Activated CD4-positive, alpha-beta T cell treated with anti-CD3 and anti-CD28 coated beads for 24 hours (primary cell): ENCODE results near the gene SNX18.
A peak's percentile ranks its signal among the peaks of the same experiment; 100 is the strongest.
"Not testable (repeated sequence)": the region's sequence is repeated elsewhere in the genome, so short reads cannot be mapped to it uniquely, and the experiment has no call there.

Experiments used
- DNase-seq, 2 donors: peaks; one replicate each; pipeline ENCODE4 v3.0.0-alpha.2; 2020; ENCODE audit warnings: low read depth in 2 of 2

Gene SNX18, protein sequence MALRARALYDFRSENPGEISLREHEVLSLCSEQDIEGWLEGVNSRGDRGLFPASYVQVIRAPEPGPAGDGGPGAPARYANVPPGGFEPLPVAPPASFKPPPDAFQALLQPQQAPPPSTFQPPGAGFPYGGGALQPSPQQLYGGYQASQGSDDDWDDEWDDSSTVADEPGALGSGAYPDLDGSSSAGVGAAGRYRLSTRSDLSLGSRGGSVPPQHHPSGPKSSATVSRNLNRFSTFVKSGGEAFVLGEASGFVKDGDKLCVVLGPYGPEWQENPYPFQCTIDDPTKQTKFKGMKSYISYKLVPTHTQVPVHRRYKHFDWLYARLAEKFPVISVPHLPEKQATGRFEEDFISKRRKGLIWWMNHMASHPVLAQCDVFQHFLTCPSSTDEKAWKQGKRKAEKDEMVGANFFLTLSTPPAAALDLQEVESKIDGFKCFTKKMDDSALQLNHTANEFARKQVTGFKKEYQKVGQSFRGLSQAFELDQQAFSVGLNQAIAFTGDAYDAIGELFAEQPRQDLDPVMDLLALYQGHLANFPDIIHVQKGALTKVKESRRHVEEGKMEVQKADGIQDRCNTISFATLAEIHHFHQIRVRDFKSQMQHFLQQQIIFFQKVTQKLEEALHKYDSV

DNA sequence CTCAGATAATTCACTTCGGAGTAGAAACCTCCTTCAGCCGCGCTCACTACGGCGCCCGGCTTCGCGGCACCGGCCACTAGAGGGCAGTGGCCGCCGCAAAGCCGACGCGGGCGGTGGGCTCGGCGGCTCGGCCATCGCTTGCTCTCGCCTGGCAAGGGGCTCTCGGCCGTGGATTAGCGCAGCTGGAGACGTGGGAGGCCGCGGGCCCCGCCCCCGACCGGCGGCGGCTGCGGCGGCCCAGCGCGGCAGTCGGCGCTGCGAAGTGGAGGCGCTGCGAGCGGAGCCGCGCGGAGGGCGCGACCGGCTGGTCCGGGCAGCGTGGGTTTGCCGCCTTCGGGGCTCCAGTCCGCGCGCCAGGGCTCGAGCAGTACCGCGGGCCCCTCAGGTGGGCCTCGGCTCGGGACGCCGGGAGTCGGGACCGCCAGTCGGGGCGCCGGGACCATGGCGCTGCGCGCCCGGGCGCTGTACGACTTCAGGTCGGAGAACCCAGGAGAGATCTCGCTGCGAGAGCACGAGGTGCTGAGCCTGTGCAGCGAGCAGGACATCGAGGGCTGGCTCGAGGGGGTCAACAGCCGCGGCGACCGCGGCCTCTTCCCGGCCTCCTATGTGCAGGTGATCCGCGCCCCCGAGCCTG, at the start of gene SNX18:
Gene SNX18 (plus strand): TSS at position 248 of the 634 bp plus-strand sequence. CDS start 194 bp downstream, at position 442.
- peak; percentile 80 to 82 for DNase-seq

DNA sequence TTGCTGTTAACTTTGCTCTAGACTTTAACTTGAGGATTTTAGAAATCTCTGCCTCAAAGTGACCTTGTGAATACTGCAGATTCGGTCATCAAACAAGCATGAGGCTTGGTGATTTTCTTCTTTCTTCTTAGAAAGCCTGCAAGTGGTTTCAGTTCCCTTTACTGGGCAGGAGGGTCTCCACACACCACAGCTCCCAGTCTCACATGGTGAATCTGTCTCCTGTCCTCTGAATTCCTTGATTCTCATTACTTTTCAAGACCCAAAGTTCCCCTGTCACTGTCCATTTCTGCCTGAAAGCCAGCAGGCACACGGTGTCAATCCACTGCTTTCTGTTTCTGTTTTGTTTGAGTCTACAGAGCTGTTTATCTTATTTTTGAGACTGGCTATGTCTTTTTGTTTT, 47.9 kb upstream of the SNX18 start:
- no peak for DNase-seq

DNA sequence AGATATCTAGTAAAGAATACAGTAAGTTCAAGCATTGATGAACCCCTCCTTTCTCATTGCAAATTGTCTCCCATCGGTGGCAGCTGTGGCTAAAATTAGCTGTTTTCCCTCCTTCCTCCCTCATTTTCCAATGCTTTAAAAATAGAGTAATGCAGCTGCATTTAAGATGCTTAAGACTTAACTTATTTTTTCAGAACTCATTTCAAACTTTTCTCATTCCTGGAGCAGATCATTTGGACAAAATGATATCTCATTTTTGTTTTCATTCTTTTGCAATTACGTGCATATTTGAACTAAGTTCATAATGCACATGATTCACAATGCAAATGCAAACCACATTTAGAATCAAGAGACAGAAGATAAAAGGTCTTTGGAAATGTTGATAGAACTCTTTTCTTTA, 47.4 kb upstream of the SNX18 start:
- DNase-seq, result no peak

DNA sequence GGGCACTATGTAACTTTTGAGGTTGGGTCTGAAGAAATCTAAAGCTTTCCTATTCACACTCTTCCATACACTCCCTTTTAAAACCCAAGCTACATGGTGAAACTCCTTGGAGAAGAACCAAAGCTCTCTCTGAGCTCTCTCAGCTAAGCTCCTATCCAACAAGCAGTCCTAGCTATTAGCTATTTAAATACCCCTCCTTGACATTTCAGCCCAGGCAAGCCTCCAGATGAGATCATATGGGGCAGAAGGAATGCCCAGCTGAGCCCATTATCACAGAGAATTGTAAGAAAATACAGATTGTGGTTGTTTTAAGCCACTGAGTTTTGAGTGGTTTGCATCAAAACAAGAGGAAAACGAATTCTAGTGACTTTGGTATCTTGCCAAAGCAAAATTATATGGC, 46.9 kb upstream of the SNX18 start:
- no peak for DNase-seq

DNA sequence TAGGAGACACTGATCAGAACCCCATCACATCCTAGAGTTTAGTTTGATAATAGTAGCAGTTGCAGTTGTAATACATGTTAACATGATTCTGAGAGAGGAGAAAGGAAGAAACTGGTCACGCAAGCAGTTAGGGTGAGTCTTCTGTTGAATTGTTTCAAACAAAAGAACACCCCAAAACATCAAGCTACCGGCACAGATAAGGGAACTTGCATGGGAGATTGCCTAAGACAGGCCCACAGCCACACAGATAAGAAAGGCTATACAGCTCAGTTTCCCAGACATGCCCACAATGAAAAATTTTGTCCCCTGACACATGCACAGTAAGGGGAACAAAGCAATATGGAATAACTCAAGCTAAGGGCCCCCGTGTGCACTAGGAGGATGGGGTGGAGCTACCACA, 46.2 kb upstream of the SNX18 start:
- no peak for DNase-seq

DNA sequence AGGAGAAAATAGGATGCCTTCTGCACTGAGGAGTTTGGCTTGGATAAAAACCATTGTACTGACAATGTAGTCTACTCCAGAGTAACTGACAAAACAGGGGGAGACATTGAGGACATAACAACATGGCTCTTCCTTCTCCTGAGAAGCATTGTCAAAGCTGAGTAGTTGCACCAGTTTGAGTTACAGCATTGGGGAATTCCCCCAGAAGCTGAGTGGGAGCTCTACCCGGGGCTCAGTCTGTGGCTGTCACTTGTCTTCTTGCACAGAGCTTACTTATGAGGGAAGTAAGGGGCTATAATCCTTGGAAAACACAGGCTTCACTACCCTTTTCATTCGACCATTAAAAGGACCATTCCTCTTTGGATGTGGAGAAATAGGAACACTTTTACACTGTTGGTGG, 40.9 kb upstream of the SNX18 start:
- DNase-seq, result no peak

DNA sequence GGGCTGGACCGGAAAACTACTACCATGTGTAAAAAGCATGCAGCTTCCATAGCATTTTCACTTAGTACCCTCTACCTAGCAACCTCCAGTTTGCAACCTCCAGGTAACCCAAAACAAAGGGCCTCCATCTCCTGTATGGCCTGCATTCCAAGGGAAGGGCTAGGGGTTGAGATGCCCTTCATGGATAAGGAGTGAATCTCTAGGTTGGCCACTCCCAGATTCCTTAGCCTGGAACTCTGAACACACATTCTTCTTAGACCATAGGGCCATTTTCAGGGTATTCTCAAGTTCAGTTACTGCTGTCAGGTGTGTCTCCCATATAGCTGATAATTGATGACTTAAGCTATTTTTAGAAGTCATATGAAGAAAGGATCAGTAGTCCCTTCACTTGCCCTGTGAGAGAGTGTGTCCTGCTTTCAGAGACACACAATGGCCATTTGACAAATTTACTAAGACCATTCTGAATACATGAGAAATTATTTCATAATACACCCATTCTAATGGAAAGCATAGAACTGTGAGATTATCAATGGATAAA, 39.5 kb upstream of the SNX18 start:
- no peak for DNase-seq

DNA sequence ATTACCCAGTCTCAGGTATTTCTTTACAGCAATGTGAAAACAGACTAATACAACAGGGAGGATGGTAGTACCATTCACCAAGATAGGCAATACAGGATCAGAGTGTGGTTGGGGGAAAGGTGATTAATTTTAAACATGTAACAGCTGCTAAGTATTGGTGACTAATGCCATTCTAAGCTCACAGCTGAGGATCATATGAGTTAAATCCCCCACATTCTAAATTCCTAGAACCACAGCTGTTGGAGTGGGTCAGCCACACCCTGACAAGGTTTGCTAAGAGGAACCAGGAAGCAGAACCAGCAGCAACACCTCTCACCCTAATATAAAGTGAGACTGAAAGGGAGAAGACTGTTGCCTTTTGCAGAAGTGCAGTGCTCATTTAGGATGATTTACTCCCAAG, 37.3 kb upstream of the SNX18 start:
- DNase-seq, result no peak

DNA sequence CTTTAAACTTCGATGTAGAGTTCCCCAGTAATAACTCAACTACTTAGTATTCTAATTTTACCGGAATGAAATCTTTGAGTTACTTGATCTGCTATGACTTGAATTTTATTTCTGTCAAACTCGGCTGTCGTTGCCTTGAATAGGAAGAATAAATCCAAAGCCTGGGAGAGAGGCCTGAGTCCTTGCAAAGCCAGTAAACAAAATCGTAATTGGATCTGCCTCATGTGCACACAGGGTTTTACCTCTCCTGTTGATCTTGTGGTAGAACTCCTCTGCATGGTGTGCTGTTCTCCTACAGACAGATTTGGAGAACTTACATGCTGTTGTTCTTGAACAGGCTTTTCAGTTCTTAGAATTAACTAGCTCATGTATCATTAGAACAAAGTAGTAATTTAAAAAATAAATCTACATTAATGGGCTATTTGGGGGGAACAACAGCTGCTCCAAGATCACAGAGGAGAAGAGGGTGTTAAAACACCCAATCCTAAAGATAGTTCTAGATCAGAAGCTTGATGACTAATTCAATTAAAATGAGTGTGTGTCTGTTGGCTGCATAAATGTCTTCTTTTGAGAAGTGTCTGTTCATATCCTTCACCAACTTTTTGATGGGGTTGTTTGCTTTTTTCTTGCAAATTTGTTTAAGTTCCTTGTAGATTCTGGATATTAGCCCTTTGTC, 33.2 kb upstream of the SNX18 start:
- DNase-seq, result no peak

DNA sequence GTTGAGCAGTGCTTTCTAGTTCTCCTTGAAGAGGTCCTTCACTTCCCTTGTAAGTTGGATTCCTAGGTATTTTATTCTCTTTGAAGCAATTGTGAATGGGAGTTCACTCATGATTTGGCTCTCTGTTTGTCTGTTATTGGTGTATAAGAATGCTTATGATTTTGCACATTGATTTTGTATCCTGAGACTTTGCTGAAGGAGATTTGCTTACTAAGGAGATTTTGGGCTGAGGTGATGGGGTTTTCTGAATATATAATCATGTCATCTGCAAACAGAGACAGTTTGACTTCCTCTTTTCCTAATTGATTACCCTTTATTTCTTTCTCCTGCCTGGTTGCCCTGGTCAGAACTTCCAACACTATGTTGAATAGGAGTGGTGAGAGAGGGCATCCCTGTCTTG, 31.9 kb upstream of the SNX18 start:
- not testable (repeated sequence) for DNase-seq

DNA sequence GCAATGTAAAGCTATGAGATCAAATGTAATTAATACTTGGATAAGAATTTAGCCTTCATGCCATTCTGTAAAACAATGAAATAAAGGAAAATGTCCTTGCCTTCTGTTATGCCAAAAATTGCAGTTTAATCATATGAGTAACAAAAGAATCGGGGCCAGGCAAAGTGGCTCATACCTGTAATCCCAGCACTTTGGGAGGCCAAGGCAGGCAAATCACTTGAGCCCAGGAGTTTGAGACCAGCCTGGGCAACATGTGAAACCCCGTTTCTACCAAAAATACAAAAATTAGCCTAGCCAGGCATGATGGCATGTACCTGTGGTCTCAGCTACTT, 27.9 kb upstream of the SNX18 start:
- DNase-seq, result not testable (repeated sequence)

DNA sequence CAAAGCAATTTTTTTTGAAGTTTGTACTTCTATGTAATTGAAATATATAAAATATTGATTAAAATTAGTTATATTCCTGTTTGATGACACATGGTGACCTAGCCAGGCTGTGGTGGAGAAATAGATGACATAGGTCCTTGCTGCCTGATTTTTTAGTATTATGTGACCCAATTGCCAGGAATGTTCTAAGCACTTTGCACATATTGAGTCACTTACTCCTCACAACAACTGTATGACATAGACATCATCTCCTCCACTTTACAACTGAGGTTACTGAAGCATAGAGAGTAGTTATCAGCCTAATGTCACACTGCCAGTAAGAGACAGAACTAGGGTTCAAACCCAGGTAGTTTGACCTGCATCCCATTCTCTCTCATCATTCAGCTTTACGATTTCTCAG, 26.2 kb upstream of the SNX18 start:
- DNase-seq, result no peak

DNA sequence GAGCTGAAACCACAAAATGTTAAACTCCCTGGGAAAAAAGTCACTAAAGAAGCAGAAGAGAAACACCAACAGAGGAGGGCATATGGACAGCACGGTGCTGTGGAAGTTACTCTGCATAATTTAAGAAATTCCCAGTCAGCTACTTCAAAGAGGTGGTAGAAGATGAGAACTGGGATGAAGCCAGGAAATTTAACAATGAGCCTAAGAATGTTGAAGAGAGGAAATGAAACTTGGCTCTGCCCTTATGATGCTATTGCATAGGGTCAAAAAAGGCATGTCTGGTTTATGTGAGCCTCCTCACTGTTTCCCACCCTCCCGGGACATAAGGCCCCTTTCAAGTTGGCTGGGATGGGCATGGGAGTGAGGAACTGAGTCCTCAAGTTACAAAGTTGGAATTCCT, 25.4 kb upstream of the SNX18 start:
- DNase-seq, result no peak

DNA sequence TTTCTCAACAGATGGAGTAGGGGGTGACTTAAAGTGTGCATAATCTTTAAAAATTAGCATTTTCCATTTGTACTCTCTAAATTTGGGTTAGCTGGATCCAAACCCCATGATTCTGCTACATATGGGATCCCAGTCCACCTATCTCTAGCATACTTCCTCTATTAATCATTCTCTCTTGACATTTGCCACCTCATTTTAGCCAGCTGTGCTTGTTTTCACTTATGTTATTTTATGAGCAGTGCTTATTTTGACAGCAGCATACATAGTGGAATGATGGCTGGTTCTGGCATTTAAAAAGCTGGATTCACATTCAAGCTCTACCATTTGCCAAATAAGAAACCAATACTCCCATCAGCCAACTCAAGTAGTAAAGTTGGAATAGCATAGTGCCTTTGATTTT, 22.5 kb upstream of the SNX18 start:
- DNase-seq, result no peak

DNA sequence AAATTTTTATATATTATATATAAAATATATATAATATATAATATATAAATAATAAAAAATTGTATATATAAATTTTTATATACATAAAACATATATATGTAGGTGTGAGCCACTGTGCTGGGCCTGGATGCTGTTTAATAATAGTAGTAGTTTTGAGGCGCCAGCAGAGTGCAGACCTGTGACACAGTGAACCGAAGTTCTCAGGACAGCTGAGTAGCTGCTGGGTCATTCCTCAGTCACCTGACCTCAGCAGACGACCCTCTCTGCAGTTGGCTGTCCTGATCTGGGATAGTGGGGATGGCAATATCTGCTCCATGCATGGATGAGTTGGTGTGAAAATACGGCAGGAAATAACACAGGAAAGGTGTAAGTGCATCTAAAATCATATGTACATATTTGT, 3.3 kb upstream of the SNX18 start:
- no peak for DNase-seq

DNA sequence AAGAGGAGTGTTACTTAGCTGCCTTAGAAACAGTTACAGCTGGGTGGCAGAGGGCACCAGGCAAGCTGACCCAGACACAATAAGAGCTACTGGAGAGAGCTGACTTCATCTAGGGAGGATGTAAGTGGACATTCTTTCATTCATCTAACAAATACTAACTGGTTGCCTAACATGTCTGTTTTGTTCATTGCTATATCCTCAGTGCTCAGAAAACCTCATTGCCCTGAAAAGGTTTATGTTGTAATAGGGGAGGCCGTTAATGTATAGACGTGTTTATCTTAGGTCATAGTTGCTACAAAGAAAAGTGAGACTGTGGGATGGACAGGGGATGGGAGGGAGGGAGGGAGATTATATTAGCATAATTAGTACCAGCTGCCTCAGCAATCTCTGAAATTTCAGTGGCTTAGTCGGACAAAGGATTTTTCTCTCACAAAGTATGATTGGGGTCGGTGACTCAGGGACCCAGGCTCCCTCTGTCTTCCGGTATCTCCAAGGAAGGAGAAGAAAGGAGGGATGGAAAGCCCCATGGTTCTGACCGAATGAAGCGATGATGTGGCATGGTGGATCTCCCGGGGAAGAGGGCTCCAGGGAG, 2.6 kb upstream of the SNX18 start:
- DNase-seq, result no peak

DNA sequence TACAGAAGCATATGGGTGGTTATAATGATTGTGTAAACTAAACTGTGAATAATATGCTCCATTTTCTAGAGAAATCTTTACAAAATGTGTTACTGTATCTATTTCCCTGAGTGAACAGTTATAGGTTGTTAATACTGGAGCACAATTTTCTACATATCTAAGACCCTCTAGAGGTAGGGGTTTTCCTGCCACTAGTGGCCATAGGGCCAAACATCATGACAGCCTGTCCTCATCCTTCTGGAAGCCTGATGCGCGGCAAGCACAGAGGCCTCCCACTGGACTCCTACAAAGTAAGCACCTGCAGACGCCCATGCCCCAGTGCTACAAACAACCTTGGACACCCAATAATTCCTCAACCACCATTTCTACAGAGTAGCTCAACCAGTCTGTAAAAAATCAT, 1.9 kb upstream of the SNX18 start:
- no peak for DNase-seq

DNA sequence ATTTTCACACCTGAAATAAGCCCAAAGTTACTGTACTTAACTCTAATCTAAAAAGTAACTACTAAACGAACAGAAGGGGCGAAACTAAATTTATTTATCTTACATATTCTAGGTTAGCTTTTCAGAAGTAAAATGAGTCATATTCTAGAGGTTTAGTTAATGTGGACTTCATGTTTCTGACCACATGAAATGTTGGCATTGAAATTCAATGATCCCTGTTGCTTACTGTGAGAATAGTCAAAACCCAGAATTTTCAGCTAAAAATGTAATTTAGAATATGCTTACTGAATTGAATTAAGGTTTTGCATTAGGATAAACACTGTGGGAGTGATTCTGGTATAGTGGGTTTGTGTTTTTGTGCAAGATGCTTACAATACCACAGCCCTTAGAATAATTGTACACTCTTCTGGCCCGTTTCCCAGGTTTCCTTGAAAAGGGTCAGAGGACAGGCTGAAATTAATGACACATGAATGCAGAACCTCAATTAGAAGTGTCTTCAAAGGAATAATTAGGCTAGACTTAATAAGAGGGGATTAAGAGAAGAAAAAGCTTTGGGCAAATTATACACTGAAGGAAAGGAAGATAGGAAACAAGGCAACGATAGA, 1.4 kb upstream of the SNX18 start:
- DNase-seq, result no peak

DNA sequence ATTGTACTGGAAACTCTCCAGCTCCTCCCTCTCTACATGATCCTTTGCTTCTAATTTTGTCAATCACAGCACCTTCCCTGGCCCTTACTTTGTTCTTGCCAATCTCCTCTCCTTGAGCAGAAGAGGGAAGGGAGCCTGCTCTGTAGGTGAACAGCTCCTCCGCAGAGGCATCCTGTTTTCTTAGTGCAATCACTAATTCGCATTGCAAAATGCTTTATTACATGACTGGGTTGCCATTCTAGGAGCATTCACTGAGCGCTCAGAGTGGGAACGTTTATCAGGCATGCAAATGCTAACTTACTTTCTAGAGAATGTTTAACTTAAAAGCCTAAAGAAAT, 416 bp upstream of the SNX18 start:
- DNase-seq, result no peak

DNA sequence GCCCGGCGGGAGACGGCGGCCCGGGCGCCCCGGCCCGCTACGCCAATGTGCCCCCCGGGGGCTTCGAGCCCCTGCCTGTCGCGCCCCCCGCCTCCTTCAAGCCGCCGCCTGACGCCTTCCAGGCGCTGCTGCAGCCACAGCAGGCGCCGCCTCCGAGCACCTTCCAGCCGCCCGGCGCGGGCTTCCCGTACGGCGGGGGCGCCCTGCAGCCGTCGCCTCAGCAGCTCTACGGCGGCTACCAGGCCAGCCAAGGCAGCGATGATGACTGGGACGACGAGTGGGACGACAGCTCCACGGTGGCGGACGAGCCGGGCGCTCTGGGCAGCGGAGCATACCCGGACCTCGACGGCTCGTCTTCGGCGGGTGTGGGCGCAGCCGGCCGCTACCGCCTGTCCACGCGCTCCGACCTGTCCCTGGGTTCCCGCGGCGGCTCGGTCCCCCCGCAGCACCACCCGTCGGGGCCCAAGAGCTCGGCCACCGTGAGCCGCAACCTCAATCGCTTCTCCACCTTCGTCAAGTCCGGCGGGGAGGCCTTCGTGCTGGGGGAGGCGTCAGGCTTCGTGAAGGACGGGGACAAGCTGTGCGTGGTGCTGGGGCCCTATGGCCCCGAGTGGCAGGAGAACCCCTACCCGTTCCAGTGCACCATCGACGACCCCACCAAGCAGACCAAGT, 723 bp downstream of the SNX18 start:
- DNase-seq, result peak; percentile 37 to 42
